ENCODE results near the gene VIPR2. TPM values are rescaled to one million over a fixed set of nuclear protein-coding genes. Genes with fewer than 3 reads are reported as not detected.

VIPR2 gene
- total RNA-seq, 4 donors from 2014 or later: 0.38 to 2.4 (median 0.56) TPM

GRCh38 chr7:159147246-159147645, 2.6 kb upstream of the VIPR2 start:
- TF ChIP-seq, protein P1, sequence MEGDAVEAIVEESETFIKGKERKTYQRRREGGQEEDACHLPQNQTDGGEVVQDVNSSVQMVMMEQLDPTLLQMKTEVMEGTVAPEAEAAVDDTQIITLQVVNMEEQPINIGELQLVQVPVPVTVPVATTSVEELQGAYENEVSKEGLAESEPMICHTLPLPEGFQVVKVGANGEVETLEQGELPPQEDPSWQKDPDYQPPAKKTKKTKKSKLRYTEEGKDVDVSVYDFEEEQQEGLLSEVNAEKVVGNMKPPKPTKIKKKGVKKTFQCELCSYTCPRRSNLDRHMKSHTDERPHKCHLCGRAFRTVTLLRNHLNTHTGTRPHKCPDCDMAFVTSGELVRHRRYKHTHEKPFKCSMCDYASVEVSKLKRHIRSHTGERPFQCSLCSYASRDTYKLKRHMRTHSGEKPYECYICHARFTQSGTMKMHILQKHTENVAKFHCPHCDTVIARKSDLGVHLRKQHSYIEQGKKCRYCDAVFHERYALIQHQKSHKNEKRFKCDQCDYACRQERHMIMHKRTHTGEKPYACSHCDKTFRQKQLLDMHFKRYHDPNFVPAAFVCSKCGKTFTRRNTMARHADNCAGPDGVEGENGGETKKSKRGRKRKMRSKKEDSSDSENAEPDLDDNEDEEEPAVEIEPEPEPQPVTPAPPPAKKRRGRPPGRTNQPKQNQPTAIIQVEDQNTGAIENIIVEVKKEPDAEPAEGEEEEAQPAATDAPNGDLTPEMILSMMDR (IDR thresholded peaks at IDR 0.05; ENCODE audit: low read depth): no peak

DNA sequence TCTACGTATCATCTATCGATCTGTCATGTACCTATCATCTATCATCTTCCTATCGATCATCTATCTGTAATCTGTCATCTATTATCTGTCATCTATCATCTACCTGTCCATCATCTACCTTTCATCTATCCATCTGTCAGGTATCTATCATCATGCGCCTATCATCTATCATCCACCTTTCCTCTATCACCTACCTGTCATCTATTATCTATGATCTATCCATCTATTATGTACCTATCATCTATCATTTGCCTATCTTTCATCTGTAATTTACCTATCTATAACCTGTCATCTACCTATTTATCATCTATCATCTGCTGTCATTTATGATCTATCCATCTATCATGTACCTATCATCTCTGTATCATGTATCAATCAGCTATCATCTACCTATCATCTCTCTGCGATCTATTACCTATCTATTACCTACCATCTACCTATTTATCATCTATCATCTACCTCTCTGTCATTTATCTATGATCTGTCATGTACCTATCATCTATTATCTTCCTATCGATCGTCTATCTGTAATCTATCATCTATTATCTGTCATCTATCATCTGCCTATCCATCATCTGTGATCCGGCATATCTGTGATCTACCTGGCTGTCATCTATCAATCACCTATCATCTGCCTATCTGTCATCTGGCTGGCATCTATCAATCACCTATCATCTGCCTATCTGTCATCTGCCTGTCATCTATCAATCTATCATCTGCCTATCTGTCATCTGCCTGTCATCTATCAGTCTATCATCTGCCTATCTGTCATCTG, 1.6 kb upstream of the VIPR2 start:
- TF ChIP-seq, protein P1 (IDR thresholded peaks at IDR 0.05; ENCODE audit: low read depth): no peak

GRCh38 chr7:159145490-159145855, 806 bp upstream of the VIPR2 start:
- TF ChIP-seq, protein P1 (IDR thresholded peaks at IDR 0.05; ENCODE audit: low read depth): no peak

DNA sequence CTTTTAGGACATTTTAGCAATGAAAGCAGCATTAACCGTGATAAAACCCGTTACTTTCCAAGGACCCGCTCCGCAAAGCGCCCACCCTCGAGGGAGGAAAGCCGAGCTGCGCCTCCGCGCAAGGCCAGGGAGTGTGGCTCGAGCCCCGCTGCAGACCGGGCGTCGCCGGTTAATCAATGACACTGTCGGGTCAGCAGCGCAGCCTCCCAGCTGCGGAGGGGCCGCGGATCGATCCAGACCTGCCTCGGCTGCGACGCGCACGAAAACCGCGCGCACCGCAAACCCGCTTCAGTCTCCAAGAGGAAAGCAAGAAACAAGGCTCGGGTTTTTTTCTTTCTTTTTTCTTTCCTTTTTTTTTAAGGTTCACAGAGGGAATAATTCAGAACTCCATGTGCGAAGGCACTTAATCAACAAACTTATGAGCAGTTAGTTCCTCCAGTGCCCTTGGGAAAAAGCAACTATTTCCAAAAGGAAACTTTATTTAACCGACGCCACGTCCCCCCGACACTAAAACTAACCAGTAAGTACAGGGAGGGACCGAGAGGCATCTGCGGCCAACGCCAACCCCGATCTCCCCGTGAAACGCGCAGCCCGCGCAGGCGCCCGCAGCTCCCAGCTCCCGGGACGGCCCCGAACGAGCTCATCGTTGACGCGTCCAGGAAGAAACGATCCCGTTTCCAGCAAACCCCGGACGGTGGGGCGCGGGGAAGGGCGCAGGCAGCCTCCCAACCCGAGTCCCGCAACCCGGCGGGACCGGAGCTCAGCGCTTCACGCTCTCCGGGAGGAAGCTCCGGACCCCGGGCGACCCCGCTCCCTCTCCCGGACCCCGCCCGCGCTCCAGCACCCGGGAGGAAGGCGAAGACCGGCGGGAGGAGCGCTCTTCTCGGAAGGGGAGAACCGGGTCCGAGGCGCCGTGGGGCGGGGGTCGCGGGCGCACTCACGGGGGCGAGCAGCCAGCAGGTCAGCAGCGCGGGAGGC, 598 bp downstream of the VIPR2 start:
- TF ChIP-seq, protein P1 (IDR thresholded peaks at IDR 0.05; ENCODE audit: low read depth): no peak

- TF ChIP-seq, protein P1 (IDR thresholded peaks at IDR 0.05; ENCODE audit: low read depth): no peak
Observed at GRCh38 chr7:159142730-159143129, 1.9 kb downstream of the VIPR2 start.

DNA sequence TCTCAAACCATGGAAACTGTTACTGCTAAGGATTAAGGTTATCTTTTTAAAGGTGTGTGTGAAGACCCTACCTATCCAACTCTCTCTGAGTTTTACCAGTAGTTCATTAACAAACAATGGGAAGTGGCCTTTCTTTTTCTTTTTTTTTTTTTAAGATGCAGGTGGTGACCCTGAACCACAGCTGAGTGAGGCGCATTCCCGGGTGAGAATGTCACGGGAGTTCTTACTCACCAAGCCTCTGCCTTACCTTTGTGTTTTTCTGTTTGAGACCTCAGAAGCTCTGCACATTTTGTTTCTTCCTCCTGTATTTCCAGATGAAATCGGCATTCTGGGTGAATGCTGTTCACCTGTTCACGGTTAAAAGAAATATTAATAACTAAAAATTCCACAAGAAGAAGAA, 2.5 kb downstream of the VIPR2 start:
- TF ChIP-seq, protein P1 (IDR thresholded peaks at IDR 0.05; ENCODE audit: low read depth): no peak

GRCh38 chr7:159141660-159142059, 3.0 kb downstream of the VIPR2 start:
- TF ChIP-seq, protein P1 (IDR thresholded peaks at IDR 0.05; ENCODE audit: low read depth): no peak

Data from subcutaneous adipose tissue (tissue), 4 donors.